Measurements from ENCODE around the gene CCKAR. TPM values are rescaled to one million over a fixed set of nuclear protein-coding genes. Genes with fewer than 3 reads are reported as not detected.

The CCKAR gene, protein sequence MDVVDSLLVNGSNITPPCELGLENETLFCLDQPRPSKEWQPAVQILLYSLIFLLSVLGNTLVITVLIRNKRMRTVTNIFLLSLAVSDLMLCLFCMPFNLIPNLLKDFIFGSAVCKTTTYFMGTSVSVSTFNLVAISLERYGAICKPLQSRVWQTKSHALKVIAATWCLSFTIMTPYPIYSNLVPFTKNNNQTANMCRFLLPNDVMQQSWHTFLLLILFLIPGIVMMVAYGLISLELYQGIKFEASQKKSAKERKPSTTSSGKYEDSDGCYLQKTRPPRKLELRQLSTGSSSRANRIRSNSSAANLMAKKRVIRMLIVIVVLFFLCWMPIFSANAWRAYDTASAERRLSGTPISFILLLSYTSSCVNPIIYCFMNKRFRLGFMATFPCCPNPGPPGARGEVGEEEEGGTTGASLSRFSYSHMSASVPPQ
- total RNA-seq: not detected

DNA sequence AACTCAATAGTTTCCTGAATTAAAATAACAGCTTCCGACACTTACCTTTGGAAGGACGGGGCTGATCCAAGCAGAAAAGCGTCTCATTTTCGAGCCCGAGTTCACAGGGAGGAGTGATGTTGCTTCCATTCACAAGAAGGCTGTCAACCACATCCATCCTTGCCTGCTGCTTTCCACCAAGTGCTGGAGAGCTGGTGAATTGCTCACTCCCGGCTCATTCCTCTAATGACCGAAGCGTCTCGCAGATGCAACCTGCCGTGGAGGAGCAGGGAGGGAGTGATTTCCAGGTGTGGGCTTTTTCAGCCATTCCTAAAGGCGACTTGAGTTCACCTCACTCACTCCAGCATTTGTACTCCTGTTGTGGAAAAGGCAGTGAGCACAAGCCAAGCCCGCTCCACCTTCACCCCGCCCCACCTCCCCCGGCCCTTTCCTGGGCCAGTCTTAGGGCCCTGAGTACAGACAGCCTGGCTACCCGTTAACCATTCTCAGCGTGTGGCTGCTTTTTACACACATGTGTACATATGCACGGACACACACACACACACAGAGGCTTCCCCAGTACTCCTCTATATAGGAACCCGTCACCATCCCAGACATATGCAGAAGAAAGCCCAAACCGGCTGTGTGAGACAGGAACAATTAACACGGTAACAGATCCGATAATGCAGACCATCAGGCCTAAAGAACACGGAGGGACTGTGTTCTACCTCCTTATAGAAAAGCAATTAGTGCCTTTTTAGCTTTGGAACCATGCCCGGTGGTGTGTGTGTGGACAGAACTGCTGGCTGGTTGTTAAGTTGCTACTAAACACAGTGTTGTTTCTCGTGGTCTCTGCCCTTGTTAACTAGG, at the start of gene CCKAR:
Gene CCKAR (minus strand): TSS at position 374 of the 849 bp plus-strand sequence. CDS start 217 bp downstream, at position 157.
- H3K27me3 Mint-ChIP-seq: peaks cover 10% of the 10 kb centered on the region
- ChIA-PET POLR2A (interaction anchor here (0.6 kb wide), 1 partner anchor 365 kb away, joined by 3 read pairs; no protein-coding TSS in a partner anchor), CTCF (no interaction called here)
- H3K9me3 Mint-ChIP-seq: no peaks in the 10 kb centered on the region
- DNase-seq: no peak
- no peak within 1 kb of the TSS for H3K27ac Mint-ChIP-seq
- no peak within 1 kb of the TSS for H3K4me3 Mint-ChIP-seq
- H3K36me3 Mint-ChIP-seq (ENCODE audit: low read depth): no peaks in the 10 kb centered on the region
- no peaks in the 10 kb centered on the region for H3K4me1 Mint-ChIP-seq

DNA sequence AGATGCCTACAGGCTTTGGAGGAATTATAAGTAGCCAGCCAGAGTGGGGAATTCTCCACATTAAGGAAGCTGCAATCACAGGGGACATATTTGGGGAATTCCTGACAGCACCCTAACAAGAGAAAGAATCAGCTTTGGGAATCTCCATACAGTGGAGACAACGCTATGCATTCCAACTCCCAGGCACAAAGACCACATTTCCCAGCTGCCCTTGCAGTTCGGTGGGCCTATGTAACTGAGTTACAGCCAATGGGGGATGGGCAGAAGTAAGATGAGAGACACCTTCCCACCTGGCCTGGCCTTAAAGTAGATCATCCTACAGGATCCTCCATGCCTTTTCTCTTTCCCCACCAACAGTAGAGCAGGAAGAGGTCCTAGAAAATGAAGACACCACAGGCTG, 43.4 kb upstream of the CCKAR start:
- no peaks in the 10 kb centered on the region for H3K27me3 Mint-ChIP-seq
- no peaks in the 10 kb centered on the region for H3K36me3 Mint-ChIP-seq (ENCODE audit: low read depth)

DNA sequence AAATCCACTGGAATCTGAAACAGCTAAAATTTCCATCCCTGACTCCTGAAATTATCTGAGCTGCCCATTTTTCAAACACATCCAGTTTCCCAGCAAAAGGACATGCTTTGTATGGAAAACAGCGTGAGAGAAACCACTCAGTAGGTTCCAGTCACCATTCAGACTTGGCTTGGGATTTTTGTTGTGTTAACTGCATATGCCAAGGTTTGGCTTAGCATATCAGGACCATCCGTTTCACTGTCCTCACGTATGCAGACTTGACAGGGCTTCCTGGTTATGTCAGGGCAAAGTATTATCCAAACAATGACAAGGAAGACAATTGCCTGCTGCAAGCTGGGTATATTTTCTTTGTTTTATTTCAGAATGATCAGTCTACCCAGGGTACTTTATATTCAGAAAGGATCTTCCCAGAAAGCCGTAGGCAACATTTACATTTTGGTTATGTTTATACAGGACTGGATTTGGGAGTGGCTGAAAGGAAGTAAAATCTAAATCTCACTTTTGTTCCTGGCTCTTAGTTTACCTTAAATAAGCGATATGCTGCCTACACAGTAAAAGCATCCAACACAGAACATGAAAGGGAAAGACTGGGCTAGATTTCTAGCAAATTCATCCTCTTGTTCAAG, 41.3 kb upstream of the CCKAR start:
- H3K27ac Mint-ChIP-seq: no peak overlapping the region
- DNase-seq: no peak
- ChIA-PET CTCF (no interaction called here), POLR2A (no interaction called here)
- H3K36me3 Mint-ChIP-seq (ENCODE audit: low read depth): no peaks in the 10 kb centered on the region
- no peaks in the 10 kb centered on the region for H3K27me3 Mint-ChIP-seq
- H3K4me3 Mint-ChIP-seq: no peak overlapping the region
- H3K4me1 Mint-ChIP-seq: no peaks in the 10 kb centered on the region
- H3K9me3 Mint-ChIP-seq: no peaks in the 10 kb centered on the region

More for the DNA sequence above, 43.4 kb upstream of the CCKAR start:
- Mint-ChIP-seq H3K4me1 (no peaks in the 10 kb centered on the region), H3K4me3 (no peak overlapping the region), H3K9me3 (no peaks in the 10 kb centered on the region), H3K27ac (no peak overlapping the region)
- ChIA-PET POLR2A (no interaction called here), CTCF (interaction anchor here (0.6 kb wide), 1 partner anchor 80 kb away, joined by 3 read pairs; no protein-coding TSS in a partner anchor)
- no peak for DNase-seq

DNA sequence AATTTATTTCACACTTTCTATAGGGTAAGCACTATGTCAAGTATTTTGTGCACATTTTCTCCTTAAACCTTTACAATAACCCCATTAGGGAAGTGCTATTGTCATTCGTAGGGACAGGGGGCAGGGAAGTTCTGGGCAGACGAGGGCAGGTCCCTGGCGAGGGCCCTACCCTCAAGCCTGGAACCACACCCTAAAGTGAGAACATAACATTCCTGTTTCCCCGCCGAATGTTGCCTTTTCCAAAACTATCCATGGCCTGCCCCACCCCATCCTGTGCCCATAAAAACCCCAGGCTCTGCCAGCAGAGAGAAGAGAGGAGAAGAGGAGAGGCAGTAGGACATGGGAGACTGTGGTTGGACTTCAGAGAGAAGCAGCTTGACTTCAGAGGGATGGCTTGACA, 39.8 kb upstream of the CCKAR start:
- no peaks in the 10 kb centered on the region for H3K36me3 Mint-ChIP-seq (ENCODE audit: low read depth)
- ChIA-PET POLR2A (no interaction called here), CTCF (no interaction called here)
- no peak overlapping the region for H3K4me3 Mint-ChIP-seq
- H3K27ac Mint-ChIP-seq: no peak overlapping the region
- no peaks in the 10 kb centered on the region for H3K4me1 Mint-ChIP-seq
- no peak for DNase-seq
- H3K9me3 Mint-ChIP-seq: no peaks in the 10 kb centered on the region
- no peaks in the 10 kb centered on the region for H3K27me3 Mint-ChIP-seq

DNA sequence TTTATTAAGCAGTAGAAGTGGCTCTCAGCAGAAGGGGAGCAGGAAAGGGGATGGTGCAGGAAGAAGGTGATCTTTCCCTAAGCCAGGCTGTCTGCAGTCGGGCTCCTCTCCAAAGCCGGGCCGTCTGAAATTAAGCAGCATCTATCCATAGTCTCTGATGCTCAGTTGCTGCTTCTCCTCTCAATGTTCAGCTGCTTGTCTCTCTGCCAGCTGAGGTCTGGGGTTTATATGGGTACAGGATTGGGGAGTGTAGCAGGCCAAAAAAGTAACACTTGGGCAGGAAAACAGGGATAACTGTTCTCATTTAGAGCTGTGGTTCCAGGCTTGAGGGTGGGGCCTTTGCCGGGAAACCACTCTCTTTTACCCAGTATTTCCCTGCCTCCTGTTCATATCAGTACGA, 39.2 kb upstream of the CCKAR start:
- CTCF ChIA-PET: interaction anchor here (1.1 kb wide), 1 partner anchor 10 kb away, joined by 3 read pairs; no protein-coding TSS in a partner anchor
- Mint-ChIP-seq H3K4me3 (no peak overlapping the region), H3K9me3 (no peaks in the 10 kb centered on the region), H3K27me3 (no peaks in the 10 kb centered on the region), H3K27ac (no peak overlapping the region), H3K4me1 (no peaks in the 10 kb centered on the region), H3K36me3 (ENCODE audit: low read depth) (no peaks in the 10 kb centered on the region)
- POLR2A ChIA-PET: no interaction called here
- no peak for DNase-seq

DNA sequence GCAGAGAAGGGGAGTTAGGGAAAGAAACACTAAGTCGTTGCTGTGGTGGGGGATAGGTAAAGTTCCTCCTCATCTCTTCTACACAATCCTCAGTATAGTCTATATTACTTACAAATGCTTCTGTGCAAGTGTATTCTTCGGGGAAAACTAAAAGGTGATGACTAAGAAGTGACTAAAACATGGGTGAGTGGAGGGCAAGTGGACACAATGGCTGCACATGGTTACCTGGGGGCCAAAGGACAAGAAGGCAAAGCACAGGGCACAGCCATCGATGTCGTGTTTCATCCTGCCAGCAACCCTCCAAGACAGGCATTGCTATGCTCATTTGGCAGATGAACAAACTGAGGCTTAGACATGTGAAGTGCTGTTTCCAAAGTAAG, 35.5 kb upstream of the CCKAR start:
- H3K4me3 Mint-ChIP-seq: no peak overlapping the region
- H3K27me3 Mint-ChIP-seq: peaks cover 4% of the 10 kb centered on the region
- no peak for DNase-seq
- H3K4me1 Mint-ChIP-seq: no peaks in the 10 kb centered on the region
- ChIA-PET POLR2A (no interaction called here), CTCF (no interaction called here)
- H3K9me3 Mint-ChIP-seq: no peaks in the 10 kb centered on the region
- H3K36me3 Mint-ChIP-seq (ENCODE audit: low read depth): no peaks in the 10 kb centered on the region
- H3K27ac Mint-ChIP-seq: no peak overlapping the region

DNA sequence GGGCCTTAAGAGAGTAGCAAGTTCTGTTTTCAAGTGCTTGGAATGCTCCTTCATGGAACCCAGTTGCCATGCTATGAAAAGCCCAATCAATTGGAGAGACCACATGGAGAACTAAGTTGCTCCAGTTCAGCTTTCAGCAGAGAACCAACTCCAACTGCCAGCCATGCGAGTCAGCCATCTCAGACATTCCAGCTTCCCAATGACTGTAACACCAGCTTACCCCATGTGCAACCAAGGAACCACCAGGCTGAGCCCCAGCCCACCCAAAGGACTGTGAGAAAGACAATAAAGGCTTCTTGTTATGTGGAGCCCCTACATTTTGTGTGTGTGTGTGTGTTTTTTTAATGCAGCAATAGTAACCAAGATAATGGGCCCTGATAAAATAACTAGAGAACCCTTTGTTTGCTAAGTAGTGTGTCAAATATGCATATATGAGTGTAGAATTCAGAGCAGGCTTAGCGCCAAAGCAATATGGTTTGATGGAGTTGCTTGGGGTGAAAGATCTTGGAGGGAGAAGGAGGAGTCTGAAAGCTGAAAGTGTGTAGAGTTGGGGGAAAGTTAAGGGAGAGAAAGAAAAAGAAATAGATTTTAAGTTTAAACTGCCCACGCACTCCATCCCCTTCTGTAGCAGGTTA, 35.0 kb upstream of the CCKAR start:
- ChIA-PET CTCF (no interaction called here), POLR2A (no interaction called here)
- Mint-ChIP-seq H3K4me1 (no peaks in the 10 kb centered on the region), H3K36me3 (ENCODE audit: low read depth) (no peaks in the 10 kb centered on the region), H3K27ac (no peak overlapping the region), H3K9me3 (no peaks in the 10 kb centered on the region), H3K27me3 (peaks cover 4% of the 10 kb centered on the region), H3K4me3 (no peak overlapping the region)
- no peak for DNase-seq

DNA sequence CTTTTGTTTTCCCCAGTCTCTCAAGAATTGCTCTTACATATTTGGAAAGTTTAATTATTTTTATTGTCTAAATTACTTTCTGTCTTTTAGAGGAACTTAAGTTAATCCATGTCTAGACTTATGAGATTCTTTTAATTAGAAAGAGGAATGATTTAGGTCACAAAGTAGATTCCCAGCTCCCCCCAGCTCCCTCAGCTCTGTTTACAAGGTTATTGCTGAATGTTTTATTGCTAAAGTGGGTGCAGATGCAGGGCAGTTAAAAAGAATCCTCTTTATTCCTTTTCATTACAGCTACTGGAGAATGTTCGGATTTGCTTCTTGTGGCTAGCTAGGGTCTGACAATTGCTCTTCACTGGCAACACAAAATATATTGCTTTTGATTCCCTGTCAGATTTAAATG, 33.7 kb upstream of the CCKAR start:
- H3K4me3 Mint-ChIP-seq: no peak overlapping the region
- POLR2A ChIA-PET: interaction anchor here (0.6 kb wide), 1 partner anchor 13 kb away, joined by 3 read pairs; no protein-coding TSS in a partner anchor

DNA sequence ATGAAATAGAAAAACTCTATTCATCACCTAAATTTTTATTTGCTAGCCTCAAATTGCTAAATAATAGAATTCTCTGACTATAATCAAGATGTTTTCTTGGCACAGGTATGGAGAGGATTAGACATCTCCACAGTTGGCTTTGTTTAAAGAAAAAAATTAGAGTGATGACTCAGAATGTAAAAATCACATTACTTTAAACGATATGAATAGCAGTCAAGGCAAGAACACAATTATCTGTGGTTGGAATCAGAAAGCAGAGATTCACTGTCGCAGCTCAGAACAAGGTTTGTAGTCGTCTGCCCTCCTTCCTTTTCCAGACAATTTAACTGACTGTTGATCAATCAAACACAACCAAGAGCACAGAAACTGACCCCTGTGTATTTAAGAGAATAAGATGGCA, 32.2 kb upstream of the CCKAR start:
- Mint-ChIP-seq H3K36me3 (ENCODE audit: low read depth) (no peaks in the 10 kb centered on the region), H3K4me3 (no peak overlapping the region), H3K9me3 (no peaks in the 10 kb centered on the region), H3K27me3 (peaks cover 4% of the 10 kb centered on the region), H3K4me1 (no peaks in the 10 kb centered on the region), H3K27ac (no peak overlapping the region)
- CTCF ChIA-PET: no interaction called here
- POLR2A ChIA-PET: no interaction called here
- DNase-seq: no peak

More for the DNA sequence above, 33.7 kb upstream of the CCKAR start:
- Mint-ChIP-seq H3K36me3 (ENCODE audit: low read depth) (no peaks in the 10 kb centered on the region), H3K9me3 (no peaks in the 10 kb centered on the region), H3K27ac (no peak overlapping the region), H3K27me3 (peaks cover 4% of the 10 kb centered on the region), H3K4me1 (no peaks in the 10 kb centered on the region)
- CTCF ChIA-PET: interaction anchor here (1.0 kb wide), 1 partner anchor 20 kb away, joined by 3 read pairs; no protein-coding TSS in a partner anchor
- DNase-seq: no peak

DNA sequence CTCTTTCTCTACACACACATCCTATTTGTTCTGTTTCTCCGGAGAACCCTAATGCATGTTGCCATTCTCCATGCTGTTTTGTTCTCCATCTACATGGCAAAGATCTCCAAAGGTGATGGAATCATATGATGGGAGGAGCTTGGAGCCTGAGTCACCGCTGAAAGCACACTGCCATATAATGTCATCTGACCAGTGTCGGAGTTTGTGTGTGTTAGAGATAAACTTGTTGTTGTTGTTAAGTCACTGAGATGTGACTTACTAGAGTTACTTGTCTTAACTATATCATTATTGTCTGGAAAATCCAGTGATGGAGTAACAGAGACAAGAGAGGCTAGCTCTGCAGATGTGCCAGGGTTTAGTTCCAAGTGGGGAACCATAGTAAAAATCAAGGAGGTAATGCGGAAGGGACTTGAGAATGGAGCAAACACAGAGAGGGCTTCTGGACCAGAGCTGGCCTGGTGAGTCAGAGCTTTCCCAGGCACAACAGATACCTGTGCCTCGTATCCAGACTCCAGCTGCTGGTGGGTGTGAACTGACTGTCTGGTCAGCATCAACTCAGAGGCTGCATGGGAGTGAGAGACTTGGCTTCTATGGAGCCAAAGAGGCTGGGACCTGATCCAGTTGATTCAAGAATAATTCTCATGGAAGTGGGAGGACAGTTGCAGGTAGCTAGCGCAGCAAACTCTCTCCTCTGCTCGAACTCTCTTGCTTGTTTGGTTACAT, 30.6 kb upstream of the CCKAR start:
- Mint-ChIP-seq H3K4me3 (no peak overlapping the region), H3K36me3 (ENCODE audit: low read depth) (no peaks in the 10 kb centered on the region)
- POLR2A ChIA-PET: no interaction called here

DNA sequence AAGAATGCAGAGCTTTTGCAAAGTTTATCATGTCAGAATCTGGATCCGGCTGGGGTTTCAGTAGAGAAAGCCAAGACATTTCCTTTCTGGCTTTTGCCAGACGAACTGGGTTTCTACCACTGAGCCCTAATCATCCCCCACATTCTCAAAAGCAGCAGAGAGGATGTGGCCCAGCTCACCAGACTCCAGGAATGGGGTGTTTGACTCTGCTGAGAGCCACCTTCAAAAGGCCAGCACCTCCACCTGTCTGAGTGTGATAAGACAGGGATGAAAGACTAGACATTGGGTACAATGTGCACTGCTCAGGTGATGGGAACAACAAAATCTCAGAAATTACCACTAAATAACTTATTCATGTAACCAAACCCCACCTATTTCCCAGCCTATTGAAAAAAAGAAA, 25.7 kb upstream of the CCKAR start:
- no peak overlapping the region for H3K4me3 Mint-ChIP-seq
- H3K36me3 Mint-ChIP-seq (ENCODE audit: low read depth): no peaks in the 10 kb centered on the region
- peaks cover 1% of the 10 kb centered on the region for H3K27me3 Mint-ChIP-seq
- H3K9me3 Mint-ChIP-seq: no peaks in the 10 kb centered on the region
- H3K27ac Mint-ChIP-seq: no peak overlapping the region
- no peaks in the 10 kb centered on the region for H3K4me1 Mint-ChIP-seq
- DNase-seq: no peak
- POLR2A ChIA-PET: no interaction called here
- CTCF ChIA-PET: interaction anchor here (0.9 kb wide), 1 partner anchor 570 kb away, joined by 4 read pairs; no protein-coding TSS in a partner anchor

More for the DNA sequence above, 30.6 kb upstream of the CCKAR start:
- Mint-ChIP-seq H3K9me3 (no peaks in the 10 kb centered on the region), H3K27ac (no peak overlapping the region), H3K27me3 (peaks cover 5% of the 10 kb centered on the region), H3K4me1 (no peaks in the 10 kb centered on the region)
- CTCF ChIA-PET: no interaction called here
- no peak for DNase-seq

DNA sequence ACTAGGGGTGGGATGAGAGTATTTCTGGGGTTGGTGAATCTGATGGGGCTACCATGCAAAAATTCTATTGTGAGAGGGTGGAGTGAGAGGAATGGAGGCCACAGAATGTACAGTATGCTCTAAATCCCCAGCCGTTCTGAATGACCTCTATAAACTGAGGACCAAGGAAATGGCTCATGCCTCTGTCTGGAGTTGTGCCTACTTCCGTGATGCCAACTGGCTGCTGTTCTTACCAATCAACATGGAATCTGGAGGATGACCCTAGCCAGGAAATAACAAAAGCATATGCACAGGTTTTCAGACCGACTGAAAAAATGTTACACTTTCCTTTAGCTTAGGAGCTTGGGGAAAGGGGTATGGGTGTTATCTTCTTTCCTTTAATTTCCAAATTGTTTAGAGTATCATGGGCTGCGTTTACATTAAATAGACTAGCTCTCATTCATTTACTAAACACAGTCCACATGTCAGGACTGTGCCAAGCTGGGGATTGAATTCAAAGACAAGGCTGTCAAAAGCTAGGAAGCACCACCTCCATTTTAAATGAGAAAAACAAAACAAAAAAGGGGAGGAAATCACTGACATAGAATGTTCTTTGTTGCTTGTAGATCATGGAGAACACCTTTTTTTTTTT, 20.2 kb upstream of the CCKAR start:
- CTCF ChIA-PET: interaction anchor here (0.6 kb wide), 2 partner anchors 22 to 503 kb away, joined by 3 read pairs; no protein-coding TSS in a partner anchor
- H3K27ac Mint-ChIP-seq: no peak overlapping the region
- no peaks in the 10 kb centered on the region for H3K36me3 Mint-ChIP-seq (ENCODE audit: low read depth)
- no peaks in the 10 kb centered on the region for H3K4me1 Mint-ChIP-seq
- POLR2A ChIA-PET: no interaction called here
- H3K4me3 Mint-ChIP-seq: no peak overlapping the region
- H3K9me3 Mint-ChIP-seq: no peaks in the 10 kb centered on the region
- no peaks in the 10 kb centered on the region for H3K27me3 Mint-ChIP-seq
- no peak for DNase-seq

Measured in activated CD4-positive, alpha-beta T cell treated with anti-CD3 and anti-CD28 coated beads, Interleukin-2, amount 10 ng/mL, durations not matched to agents 7 days and 5 days (primary cell).